HG03460 (cell line): ENCODE results near the gene SLC25A3.

Experiments
- ATAC-seq: cut with Tn5 transposase; IDR thresholded peaks from one replicate; pipeline ENCODE4 v1.9.1; 2021; ENCODE audit not compliant: unreplicated experiment

SLC25A3 gene

GRCh38 chr12:98653866-98654493 lies 60.5 kb downstream of the SLC25A3 start:
- ATAC-seq, result no peak
